HCT116 (cell line): ENCODE results near the gene WDR93. TPM values are rescaled to one million over a fixed set of nuclear protein-coding genes. Genes with fewer than 3 reads are reported as not detected.

Source experiments
- ATAC-seq: fragments of 200-7000 bp; cut with Tn5 transposase; 2 replicates; pipeline ENCODE4 v1.9.1; 2020; ENCODE audit warnings: mild to moderate bottlenecking, moderate library complexity
- BruUV-seq: library from RNA; stranded (reverse); fragments of 400-500 nt; replicated peaks from 2 replicates; lab custom pipeline; 2021; lab: Mats Ljungman, UMichigan
- CTCF ChIA-PET: fragments of 300-600 bp; sonication (Branson Sonifier 250); formaldehyde crosslinking; loops from one replicate; lab custom pipeline; 2021; ENCODE audit warnings: antibody characterized with exemption; lab: Charles Lee
- POLR2A ChIA-PET: fragments of 300-600, 350-600 bp; sonication (Branson Sonifier 250); formaldehyde crosslinking; loops from one replicate; lab custom pipeline; 2021; ENCODE audit warnings: antibody characterized with exemption; lab: Charles Lee
- RAD21 ChIA-PET, 2 experiments: fragments of 300-600 bp; sonication (Branson Sonifier 250); formaldehyde crosslinking; loops; one replicate each; lab custom pipeline; 2023; ENCODE audit warnings: low total read pairs in 2 of 2; ENCODE audit not compliant: uncharacterized antibody in 2 of 2, unreplicated experiment in 2 of 2, low non-redundant PET in 1 of 2; lab: Charles Lee
- DNase-seq: peaks from one replicate; pipeline ENCODE4 v3.0.0-alpha.2; 2010; ENCODE audit warnings: low read depth, low spot score
- H2AFZ ChIP-seq: fragments of 200-600 bp; shearing (Covaris generic), sonication (generic); 2 replicates; pipeline ENCODE4 v1.6.1; 2017; ENCODE audit warnings: low read depth, mixed run types, mixed read lengths, antibody characterized with exemption, low read length; ENCODE audit not compliant: poor library complexity, severe bottlenecking
- H3K27ac ChIP-seq: 2 replicates; pipeline ENCODE4 v1.5.1; 2012; ENCODE audit warnings: low read depth, low read length
- H3K27me3 ChIP-seq: fragments of 200-600 bp; sonication (generic); 2 replicates; pipeline ENCODE4 v1.6.1; 2016; ENCODE audit warnings: mixed run types, low read length, mixed read lengths; ENCODE audit not compliant: insufficient read depth
- H3K36me3 ChIP-seq, 2 experiments: fragments of 200-500 bp in 1 of 2; fragments of 200-600 bp in 1 of 2; sonication (Bioruptor generic) in 1 of 2; sonication (generic) in 1 of 2; 2 replicates each; pipeline versions ENCODE4 v1.5.1 to v1.6.1; 2014 to 2016; ENCODE audit warnings: low read length in 2 of 2, inconsistent platforms in 1 of 2, mixed read lengths in 1 of 2, mixed run types in 1 of 2; ENCODE audit not compliant: insufficient read depth in 2 of 2, control insufficient read depth in 1 of 2
- H3K4me1 ChIP-seq, 2 experiments: fragments of 200-600 bp in 1 of 2; sonication (generic) in 1 of 2; 2 replicates each; pipeline versions ENCODE4 v1.5.1 to v1.6.1; 2012 to 2017; ENCODE audit warnings: low read length in 2 of 2, inconsistent platforms in 1 of 2, mild to moderate bottlenecking in 1 of 2, mixed read lengths in 1 of 2, mixed run types in 1 of 2, moderate library complexity in 1 of 2; ENCODE audit not compliant: insufficient read depth in 2 of 2, control insufficient read depth in 1 of 2
- H3K4me2 ChIP-seq: fragments of 200-600 bp; sonication (generic); 2 replicates; pipeline ENCODE4 v1.6.1; 2017; ENCODE audit warnings: mixed run types, low read length, mixed read lengths
- H3K4me3 ChIP-seq, 2 experiments: fragments of 200-600 bp in 1 of 2; sonication (generic) in 1 of 2; replicated peaks in 1 of 2; 2 replicates each; pipeline ENCODE4 v1.5.1; 2011 to 2016; ENCODE audit warnings: low read length in 2 of 2, control low read depth in 1 of 2, low read depth in 1 of 2, mild to moderate bottlenecking in 1 of 2, mixed read lengths in 1 of 2, mixed run types in 1 of 2
- H3K79me2 ChIP-seq: fragments of 200-600 bp; sonication (generic); 2 replicates; pipeline ENCODE4 v1.6.1; 2017; ENCODE audit warnings: mild to moderate bottlenecking, mixed run types, low read length, moderate library complexity, mixed read lengths; ENCODE audit not compliant: insufficient read depth
- H3K9ac ChIP-seq: fragments of 200-600 bp; sonication (generic); 2 replicates; pipeline ENCODE4 v1.6.1; 2016; ENCODE audit warnings: low read length, mixed read lengths
- H3K9me2 ChIP-seq: fragments of 200-600 bp; sonication (generic), shearing (Covaris generic); 2 replicates; pipeline ENCODE4 v1.6.1; 2017; ENCODE audit warnings: mixed run types, mild to moderate bottlenecking, moderate library complexity; ENCODE audit not compliant: insufficient read depth
- H3K9me3 ChIP-seq, 2 experiments: fragments of 200-500 bp in 1 of 2; fragments of 200-600 bp in 1 of 2; sonication (Bioruptor generic) in 1 of 2; sonication (generic) in 1 of 2; 2 replicates each; pipeline ENCODE4 v1.6.1; 2014 to 2017; ENCODE audit warnings: low read length in 2 of 2, mixed read lengths in 2 of 2, inconsistent platforms in 1 of 2, low read depth in 1 of 2, mild to moderate bottlenecking in 1 of 2, mixed run types in 1 of 2, moderate library complexity in 1 of 2; ENCODE audit not compliant: control insufficient read depth in 1 of 2, insufficient read depth in 1 of 2
- H4K20me1 ChIP-seq: fragments of 200-600 bp; sonication (generic), shearing (Covaris generic); 2 replicates; pipeline ENCODE4 v1.6.1; 2017; ENCODE audit warnings: mixed run types, mild to moderate bottlenecking, moderate library complexity; ENCODE audit not compliant: insufficient read depth
- CBX3 ChIP-seq: IDR thresholded peaks from 2 replicates; pipeline ENCODE4 v1.6.1; 2012; ENCODE audit warnings: low read depth
- CEBPB ChIP-seq: IDR thresholded peaks from 2 replicates; pipeline ENCODE4 v1.6.1; 2012; ENCODE audit warnings: low read depth
- EZH2 ChIP-seq: fragments of 200-600 bp; sonication (generic); IDR thresholded peaks from 2 replicates; pipeline ENCODE4 v1.6.1; 2017; ENCODE audit warnings: antibody characterized with exemption, mixed run types
- EZH2phosphoT487 ChIP-seq: fragments of 200-600 bp; IDR thresholded peaks from 2 replicates; pipeline ENCODE4 v1.6.1; 2018; ENCODE audit warnings: antibody characterized with exemption, borderline replicate concordance
- JUND ChIP-seq: IDR thresholded peaks from 2 replicates; pipeline ENCODE4 v1.6.1; 2012
- POLR2AphosphoS5 ChIP-seq: IDR thresholded peaks from 2 replicates; pipeline ENCODE4 v1.6.1; 2011; ENCODE audit warnings: mild to moderate bottlenecking, low read depth, low read length, moderate library complexity
- REST ChIP-seq: IDR thresholded peaks from 2 replicates; pipeline ENCODE4 v1.6.1; 2012; ENCODE audit warnings: low read depth
- SIN3A ChIP-seq: IDR thresholded peaks from 2 replicates; pipeline ENCODE4 v1.6.1; 2012; ENCODE audit warnings: low read depth
- SP1 ChIP-seq: IDR thresholded peaks from 2 replicates; pipeline ENCODE4 v1.6.1; 2012; ENCODE audit warnings: low read depth
- intact Hi-C: fragments of 100-400 bp; cut with micrococcal nuclease; formaldehyde crosslinking; loops from 2 replicates; pipeline ENCODE4 v1.10.0; 2022
- total RNA-seq: library from RNA; stranded (reverse); gene quantifications from one replicate; pipeline ENCODE4 v1.2.1, GENCODE V29; 2021; ENCODE audit not compliant: unreplicated experiment

Gene WDR93
- total RNA-seq, 1 experiment from 2014 or later = 0.42 TPM

- TF ChIP-seq REST (no peak), CEBPB (no peak), SIN3A (no peak), EZH2 (no peak), SP1 (no peak), EZH2phosphoT487 (no peak), POLR2AphosphoS5 (no peak), JUND (no peak)
Observed at GRCh38 chr15:89758283-89758682, 67.7 kb downstream of the WDR93 start (continued).

GRCh38 chr15:89758981-89759380, 68.4 kb downstream of the WDR93 start:
- Histone ChIP-seq H3K79me2 (no peaks in the 10 kb centered on the region), H3K9me3 (no peaks in the 10 kb centered on the region), H3K27me3 (no peaks in the 10 kb centered on the region), H3K4me1 (peaks cover 0 to 10% of the 10 kb centered on the region in 2 experiments; a peak in 1 of 4 replicates), H3K36me3 (no peaks in the 10 kb centered on the region), H3K9ac (no peak overlapping the region), H3K4me2 (no peak overlapping the region), H3K4me3 (no peak overlapping the region), H3K9me2 (no peaks in the 10 kb centered on the region), H4K20me1 (no peaks in the 10 kb centered on the region), H2AFZ (no peak overlapping the region), H3K27ac (no peak overlapping the region)
- intact Hi-C loops = no loop called here
- ChIA-PET RAD21 (no interaction called here), POLR2A (interaction anchor here (0.6 kb wide), 1 partner anchor 317 kb away, joined by 4 read pairs; no protein-coding TSS in a partner anchor), CTCF (interaction anchor here (2.9 to 5.4 kb wide), 2 partner anchors 117 to 129 kb away, joined by 50 to 164 read pairs; no protein-coding TSS in a partner anchor)
- DNase-seq (no peak), ATAC-seq (no peak)
- BruUV-seq = no TSS peak
- TF ChIP-seq CBX3 = no peak
